Stimulated activated CD8-positive, alpha-beta memory T cell treated with anti-CD3 and anti-CD28 coated beads, Interleukin-4, amount 100 ng/mL, for 48 hours (primary cell): ENCODE results near the gene MYL5.
"Not testable (repeated sequence)": the region's sequence is repeated elsewhere in the genome, so short reads cannot be mapped to it uniquely, and the experiment has no call there.

Experiments used
- DNase-seq: peaks from one replicate; pipeline ENCODE4 v3.0.0-alpha.2; 2020

Gene MYL5

DNA sequence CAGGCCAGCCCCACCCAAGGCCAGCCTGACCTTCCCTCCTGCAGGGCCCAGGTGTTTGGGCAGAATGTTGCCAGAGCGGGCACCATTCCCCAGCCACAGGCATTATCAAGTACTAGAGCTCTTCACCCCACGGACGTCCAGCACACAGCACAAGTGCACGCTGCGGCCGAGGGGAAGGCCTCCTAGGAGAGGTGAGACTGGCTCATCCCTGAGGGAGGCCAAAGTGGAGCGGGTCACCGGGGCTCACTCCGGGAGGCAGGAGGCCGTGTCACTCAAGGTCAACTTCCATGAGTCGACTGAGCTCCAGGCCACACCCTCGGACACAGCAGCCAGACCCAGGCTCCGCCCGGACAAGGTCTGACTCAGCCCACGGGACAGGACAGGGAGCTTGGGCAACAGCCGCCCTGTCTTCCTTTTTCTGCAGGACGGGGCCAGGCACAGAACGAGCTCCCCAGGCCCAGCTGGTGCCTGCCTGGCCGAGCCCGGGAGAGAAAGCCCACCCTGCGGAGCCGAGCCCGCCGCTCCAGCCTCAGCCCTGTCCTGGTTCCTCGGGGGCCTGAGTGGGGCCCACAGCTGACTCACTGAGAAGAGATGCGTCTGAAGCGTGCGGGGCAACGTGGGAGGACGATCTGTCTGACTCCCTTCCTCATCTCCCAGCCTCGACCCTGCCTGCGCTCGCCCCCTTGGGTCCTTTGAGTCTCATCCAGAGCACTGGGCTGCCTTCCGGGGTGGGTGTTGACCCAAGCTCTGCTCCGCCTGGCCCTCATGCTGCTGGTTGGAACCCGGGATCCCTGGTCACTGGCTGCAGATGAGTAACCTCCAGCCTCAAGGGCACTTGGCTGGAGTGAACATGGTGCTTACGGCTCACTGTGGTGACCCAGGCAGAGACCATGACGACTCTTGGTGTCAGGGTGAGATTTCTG lies 13.0 kb downstream of the MYL5 start:
- DNase-seq, result no peak

DNA sequence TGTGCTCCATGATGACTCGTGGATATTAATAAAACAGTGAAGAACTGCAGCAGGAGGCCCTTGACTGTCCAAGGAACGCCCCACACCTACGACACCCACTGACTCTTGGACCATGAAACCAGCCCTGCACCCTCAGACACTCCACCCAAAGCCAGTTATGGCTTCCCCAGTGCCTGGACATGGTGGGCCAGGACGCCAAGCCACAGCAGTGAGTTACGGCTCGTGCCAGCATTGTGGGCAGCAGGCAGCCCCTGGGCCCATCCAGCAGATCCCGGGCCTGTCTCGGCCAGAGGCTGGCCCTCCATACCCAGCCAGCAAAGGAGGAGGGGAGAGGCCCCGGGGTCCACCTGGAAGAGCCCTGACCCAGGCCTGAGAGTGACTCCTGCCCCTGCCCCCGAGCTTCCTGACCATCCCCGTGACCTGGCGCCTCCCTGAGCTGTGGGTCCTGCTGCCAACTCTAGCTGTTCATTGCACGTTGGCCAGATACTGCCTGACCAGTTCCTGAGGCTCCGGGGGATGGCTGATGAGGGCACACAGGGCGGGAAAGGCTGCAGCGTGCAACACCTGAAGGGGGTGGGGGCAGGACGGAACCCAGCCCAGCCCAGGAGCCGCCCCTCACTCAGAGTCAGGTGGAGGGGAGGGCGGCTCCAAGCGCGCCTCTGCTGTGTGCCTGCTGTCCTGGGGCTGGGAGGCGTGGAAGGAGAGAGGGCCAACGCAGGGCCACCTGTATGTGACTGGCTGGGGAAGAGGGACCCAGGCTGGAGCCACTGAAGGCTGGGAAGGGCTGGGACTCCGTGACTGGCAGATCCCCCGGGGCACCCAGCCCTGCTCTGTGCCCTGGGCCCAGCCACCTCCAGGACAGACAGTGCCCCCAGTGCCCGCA lies 13.9 kb downstream of the MYL5 start:
- no peak for DNase-seq

DNA sequence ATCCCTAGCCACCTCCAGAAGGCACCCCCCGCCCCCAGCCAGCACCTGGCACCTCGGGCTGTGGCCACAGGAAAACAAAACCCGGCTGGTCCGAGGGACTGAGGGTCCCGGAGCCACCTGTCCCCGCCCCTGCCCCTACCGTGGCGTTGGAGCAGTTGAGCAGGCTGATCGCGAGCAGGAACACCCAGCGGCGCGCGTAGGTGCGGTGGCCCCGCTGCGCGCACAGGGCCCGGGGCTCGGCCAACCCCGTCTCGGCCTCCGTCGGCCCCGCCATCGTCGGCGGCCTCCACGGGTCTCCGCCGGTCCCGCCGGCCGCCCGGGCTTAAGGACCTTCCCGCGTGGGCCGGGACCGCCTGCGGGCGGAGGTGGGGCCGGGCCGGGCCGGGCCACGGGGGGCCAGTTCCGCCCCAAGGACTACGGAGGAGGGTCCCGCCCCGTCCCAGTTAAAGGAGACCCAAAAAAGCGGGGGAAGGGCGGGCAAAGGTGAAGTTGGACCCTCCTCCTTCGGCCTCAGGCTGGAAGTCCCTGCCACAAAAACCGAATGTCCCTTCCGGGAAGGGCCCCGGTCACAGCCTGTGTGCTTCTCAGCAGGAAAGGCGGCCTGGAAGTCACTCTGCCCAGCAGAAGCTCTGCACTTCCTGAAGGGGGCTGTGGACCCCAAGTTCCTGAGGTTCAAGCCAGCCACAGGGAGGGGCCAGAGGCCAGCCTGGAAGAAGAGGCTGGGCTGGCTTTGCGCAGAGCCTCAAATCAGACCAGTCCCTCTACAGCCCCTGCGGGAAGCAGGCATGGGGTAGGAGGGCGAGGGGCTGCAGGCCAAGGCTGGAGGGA lies 14.7 kb downstream of the MYL5 start, which contains the start of gene SLC49A3:
Gene SLC49A3 (minus strand): TSS at position 298 of the 828 bp plus-strand sequence. CDS start 24 bp downstream, at position 274.
- DNase-seq, result no peak

DNA sequence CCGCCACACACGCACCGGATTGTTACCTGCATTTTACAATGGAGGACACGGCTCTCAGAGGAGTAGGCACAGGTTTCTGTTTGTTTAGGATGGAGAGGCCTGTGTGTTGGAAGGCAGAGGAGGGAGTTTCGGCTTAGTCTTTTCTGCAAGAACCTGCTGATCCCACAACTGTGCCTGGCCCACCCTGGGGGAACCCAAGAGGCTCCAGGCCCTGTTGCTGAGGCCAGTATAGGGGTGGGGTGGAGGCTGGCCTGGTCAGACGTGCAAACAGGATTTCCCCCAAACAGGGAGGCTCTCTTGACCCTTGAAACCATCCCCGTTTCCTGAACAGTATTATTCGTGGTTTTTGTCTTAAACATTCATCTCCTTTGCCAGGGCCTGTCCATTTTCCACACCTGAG lies 15.4 kb downstream of the MYL5 start:
- DNase-seq, result no peak

DNA sequence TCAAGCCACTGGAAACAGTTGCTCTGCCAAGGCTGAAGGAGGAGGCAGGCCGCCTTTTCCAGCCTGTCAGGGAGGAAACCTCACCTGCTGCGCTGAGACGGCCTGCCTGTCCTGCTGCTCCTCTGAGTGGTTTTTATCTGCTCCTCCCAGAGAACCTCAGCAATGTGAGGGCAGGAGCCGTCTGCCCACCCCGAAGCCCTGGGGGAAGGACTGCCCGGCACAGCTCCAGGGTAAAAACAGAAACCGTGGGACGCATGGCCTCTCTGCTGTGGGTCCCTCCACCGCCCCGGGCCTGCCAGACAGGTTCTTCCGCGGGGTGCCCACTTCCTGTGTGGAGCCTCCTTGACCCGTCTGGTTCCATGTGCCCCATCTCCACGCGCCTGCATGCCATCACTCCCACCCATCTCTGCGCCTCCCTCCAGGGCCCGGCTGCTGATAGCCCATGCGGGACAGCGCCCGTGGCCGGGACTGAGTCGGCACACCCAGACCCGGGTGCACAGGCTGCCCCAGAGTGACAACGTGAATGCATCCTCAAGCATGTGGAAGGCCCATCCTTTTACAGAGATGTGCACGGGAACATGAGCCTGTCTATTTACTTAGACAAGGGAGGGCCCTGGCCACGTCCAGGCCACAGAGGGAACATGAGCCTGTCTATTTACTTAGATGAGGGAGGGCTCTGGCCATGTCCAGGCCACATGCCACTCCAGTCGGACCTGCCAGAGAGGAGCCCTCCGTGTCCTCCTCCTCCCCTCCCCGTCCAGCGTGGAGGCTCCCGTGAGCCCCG lies 18.6 kb downstream of the MYL5 start:
- no peak for DNase-seq

DNA sequence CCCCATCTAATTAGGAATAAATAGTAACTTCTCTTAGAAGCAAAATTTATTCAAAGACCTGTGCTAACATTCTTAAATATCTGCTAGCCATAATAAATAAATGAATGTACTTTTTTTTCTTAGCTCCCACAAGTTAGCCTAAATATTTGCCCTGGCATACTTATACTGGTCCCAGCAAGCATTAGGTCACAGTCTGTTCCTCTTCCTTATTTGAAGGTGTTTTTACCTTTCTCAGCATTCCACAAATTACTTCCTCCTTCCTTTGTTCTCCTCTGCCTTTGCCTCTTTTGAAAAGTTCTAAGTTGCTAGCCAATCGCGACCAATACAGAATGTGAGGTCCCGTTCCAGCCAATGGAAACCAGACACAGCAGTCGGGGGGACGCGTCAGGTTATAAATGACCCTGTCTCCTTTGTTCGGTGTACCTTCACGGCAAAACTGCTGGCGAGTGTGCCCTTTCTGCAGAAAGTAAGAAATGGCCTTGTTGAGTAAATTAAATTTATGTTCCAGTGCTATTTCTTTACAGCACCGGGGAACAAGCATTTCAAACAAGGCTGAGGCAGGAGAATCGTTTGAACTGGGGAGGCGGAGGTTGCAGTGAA lies 20.1 kb downstream of the MYL5 start:
- DNase-seq, result not testable (repeated sequence)

DNA sequence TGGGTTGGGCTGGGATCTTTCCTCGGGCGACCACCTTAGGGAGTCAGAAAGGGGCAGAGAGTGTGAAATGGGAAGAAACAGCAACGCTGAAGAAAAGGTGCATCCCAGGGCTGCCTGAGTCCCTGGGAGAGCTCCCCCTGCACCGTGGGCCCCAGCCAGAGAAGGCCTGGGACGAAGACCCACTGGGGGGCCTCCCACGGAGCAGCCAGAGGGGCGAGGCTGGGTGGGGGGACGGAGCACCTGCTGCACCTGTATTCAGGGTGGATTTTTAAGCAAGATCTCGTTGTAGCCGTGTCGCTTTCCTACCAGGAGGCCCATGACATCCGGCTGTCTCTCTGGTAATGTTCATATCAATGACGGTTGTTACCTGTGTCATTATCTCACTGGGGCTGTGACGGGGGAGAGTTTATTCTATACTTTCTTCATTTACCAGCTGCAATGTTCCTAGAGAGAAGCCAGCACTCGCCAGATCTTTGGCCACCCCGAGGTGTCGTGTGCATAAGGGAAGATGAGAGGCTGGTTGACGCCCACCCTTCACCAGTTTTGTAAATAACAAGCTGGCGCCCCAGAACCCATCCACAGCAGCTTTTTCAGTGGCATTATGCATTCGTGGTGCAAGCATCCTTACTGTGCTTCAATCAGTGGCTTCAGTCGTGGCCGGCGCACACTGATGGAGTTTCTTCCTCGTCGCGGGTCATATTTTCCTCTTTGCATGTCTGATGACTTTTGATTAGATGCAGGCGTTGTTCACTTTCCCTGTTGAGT lies 25.7 kb downstream of the MYL5 start:
- no peak for DNase-seq

DNA sequence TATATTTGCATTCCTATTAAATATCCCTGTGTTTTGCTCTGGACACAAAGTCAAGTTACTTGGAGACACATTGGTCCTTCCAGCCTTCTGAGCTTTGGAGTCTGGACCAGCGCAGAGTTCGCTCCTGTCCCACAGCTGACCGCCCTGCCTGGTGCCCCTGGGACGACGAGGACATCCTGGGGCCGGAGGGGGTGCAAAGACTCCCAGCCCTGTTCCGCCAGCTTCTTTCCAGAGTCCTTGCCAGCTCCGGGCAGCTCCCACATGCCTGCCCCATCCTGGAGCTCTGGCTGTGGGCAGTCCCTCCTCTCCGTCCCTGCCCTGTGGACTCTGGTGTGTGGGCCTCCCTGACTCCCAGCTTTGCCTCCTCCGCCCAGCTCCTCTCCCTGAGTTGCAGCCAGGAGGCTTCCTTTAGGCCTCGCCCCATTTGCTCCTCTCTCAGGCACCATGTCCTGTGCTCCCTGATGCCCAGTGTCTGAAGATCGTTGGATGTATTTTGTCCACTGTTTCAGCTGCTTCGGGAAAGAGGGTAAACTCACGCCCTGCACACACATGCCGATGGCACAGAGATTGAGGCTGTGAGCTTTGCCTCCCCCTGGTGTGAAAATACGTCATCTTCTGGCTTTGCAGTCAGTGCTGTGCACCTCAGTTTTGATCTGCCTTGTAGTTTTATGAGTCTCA lies 26.4 kb downstream of the MYL5 start:
- DNase-seq, result no peak

DNA sequence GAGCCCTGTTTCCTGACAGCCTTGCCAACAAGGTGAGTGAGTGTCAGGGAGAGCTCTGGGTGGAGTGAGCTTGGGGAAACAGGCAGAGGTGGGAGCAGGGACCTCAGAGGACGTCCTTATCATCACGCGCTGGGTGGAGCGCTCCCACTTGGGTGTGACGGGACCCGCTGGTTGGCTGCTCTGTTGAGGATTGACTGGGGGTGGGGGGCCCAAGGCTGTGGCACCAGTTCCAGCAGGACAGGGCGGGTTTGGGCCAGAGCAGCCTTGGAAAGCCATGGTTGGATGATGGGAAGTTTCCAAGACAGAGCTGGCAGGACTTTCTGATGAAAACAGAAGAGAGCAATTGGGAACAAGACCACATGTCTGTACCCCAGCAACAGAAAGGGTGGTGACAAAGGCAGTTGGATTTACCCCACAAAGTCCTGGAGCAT lies 28.3 kb downstream of the MYL5 start:
- no peak for DNase-seq

DNA sequence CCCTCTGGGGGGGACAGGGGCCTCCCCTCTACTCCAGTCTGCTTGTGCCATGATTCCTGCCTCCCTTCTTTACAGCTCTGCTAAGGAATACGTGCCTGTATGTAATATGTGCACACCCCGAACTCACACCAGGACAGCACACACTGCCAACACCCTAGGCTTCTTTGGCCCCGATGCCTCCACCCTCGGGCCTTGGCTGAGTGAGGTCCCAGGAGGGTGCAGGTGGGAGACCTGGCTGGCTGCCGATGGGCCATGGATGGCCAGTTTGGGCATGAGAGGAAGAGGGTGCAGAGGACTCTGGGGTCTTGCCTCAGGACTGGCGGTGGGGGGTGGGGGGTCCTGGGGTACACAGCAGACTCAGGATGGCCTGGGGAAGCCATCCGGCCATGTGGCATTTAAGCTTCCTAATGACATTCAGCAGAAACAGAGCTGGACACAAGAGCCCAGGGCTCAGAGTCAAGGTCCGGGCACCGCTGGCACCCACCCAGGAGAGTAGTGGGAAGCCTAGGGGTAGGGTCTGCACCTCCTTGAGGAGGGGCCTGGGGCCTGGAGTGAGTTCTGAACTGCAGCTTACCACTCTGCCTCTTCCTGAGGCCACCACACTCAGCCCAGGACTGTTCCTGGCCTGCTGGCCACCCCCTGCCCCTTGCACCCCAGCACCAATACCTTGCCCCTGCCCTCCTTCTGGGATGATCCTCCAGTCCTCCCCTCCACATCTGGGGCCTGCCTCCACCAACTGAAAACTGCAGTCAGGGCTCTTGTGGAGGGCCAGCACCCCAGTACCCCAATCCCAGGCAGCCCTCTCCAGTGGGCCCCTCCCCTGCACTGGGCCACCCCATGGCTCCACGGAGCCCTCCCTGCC lies 29.2 kb downstream of the MYL5 start:
- no peak for DNase-seq

DNA sequence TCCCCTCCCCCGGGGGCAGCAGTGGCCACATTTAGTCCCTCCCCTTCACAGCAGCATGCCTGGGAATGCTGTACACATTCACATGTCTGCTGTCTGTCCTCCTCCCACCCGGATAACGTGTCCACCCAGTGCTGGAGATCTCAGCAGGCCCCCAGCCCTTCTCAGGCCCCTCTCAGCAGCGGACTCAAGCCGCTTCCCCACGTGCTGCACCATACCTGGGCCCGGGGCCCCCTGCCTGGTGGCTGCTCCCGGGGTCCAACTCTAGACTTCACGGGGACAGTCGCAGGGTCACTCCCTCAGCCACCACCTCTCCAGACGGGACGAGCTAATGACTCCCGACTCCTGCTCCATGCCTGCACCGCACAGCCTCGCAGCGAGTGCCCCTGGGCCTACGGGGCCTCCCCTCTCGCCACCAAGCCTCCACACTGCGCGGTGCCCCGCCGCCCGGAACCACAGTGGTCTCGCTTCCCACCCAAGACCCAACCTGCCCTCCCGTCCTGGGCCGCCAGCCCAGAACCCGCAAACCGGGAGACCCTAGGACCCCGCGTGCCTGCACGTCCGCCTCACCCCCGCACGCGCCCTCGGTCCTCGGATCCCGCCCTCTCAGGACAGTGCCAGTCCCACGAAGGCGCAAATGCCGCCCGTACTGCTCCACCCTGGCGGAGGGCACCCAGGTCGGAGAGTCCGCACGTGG lies 30.0 kb downstream of the MYL5 start:
- DNase-seq, result no peak

DNA sequence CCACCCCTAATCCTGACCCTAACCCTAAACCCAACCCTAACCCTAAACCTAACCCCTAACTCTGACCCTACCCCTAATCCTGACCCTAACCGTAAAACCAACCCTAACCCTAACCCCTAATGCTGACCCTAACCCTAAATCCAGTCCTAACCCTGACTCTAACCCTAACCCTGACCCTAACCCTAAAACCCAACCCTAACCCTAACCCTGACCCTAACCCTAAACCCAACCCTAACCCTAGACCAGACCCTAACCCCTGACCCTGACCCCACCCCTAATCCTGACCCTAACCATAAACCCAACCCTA lies 30.6 kb downstream of the MYL5 start:
- DNase-seq, result no peak

DNA sequence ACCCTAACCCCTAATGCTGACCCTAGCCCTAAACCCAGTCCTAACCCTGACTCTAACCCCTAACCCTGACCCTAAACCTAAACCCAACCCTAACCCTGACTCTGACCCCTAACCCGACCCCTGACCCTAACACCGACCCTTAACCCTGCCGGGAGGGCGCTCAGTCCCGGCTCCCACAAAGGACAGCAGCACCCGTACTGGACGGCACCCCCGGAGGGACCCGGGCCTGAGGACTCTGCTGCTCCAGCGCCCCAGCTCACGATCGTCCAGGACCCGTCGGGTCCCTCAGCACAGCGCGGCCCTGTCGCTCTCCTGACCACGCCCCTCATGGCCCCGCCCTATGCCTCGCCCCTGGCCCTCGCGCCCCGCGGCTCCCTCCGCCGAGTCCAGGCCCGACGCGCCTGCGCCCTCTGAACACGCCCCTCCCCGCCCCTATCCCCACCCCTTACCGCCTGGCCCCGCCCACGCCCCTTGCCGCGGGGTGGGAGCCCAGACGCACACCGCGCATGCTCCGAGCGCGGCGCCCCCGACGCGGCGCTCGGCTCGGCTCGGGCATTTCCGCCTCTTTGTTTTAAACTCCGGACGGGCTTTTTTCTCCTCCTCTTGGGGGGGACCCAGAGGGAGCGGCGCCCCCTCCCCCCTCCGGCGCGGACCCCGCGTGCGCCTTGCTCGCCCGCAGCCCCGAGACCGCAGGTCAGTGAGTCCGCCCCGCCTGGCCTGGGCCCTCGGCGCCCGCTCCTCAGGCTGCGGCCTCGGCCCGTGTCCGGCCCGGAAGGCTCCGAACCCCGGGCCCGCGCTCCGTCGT lies 31.1 kb downstream of the MYL5 start, which contains the start of gene PCGF3:
Gene PCGF3 (plus strand): TSS at position 555 of the 805 bp plus-strand sequence. CDS start 27,849 bp downstream, outside the sequence.
- peak; percentile 99 for DNase-seq

DNA sequence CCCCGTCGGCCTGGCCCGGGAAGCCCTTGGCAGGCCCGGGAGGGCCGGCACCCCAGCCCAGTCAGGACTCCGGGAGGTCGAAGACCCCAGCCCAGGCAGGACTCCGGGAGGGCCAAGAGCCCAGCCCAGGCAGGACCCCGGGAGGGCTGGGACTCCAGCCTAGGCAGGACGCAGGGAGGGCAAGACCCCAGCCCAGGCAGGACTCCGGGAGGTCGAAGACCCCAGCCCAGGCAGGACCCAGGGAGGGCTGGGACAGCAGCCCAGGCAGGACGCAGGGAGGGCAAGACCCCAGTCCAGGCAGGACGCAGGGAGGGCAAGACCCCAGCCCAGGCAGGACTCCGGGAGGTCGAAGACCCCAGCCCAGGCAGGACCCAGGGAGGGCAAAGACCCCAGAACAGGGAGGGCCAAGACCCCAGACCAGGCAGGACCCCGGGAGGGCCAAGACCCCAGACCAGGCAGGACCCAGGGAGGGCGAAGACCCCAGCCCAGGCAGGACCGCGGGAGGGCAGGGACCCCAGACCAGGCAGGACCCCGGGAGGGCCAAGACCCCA lies 31.8 kb downstream of the MYL5 start:
- DNase-seq, result not testable (repeated sequence)

DNA sequence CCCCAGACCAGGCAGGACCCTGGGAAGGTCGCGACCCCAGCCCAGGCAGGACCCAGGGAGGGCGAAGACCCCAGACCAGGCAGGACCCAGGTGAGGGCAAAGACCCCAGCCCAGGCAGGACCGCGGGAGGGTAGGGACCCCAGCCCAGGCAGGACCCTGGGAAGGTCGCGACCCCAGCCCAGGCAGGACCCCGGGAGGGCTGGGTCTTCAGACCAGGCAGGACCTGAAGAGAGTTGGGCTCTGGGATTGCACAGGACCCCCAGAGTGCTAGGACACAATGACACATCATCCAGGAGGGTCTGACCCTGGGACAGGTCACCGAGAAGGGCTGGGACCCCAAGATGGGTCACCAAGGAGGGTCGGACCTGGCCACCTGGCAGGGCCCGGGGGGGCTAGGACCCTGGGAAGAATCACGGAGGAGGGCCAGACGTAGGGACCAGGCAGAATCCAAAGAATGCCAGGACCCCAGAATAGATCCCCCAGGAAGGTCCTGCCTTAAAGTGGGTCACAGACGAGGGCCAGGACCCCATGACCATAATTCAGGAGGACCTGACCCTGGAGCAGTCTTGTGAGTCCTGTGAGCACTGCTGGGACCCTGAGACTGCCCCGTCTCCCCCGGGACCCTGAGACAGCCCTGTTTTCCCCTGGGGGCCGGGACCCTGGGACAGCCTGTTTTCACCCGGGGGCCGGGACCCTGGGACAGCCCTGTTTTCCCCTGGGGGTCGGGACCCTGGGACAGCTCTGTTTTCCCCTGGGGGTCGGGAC lies 32.7 kb downstream of the MYL5 start:
- DNase-seq, result no peak

DNA sequence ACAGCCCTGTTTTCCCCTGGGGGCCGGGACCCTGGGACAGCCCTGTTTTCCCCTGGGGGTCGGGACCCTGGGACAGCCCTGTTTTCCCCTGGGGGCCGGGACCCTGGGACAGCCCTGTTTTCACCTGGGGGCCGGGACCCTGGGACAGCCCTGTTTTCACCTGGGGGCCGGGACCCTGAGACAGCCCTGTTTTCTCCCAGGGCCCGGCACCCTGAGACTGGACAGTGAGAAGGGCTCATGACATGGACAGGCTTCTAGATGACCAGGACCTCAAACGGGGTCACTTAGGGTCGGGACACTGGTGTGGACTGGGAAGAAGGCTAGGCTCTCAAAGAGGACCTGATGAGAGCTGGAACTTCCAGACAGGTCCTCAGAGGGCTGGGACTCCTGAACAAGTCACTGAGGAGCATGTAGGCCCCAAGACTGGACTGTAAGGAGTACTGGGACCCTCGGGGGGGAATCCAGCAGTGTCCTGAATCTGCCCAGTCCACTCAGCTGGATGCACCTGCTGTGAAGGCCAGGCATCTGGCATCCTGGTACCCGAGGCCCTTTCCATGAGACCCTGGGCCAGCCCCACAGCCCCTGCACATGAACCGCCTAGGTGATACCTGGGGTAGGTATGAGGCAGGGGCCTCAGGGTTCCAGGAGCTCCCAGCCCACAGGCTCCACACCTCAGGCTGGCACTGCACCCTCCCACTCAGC lies 33.7 kb downstream of the MYL5 start:
- DNase-seq, result no peak
